Epithelial cell of proximal tubule (primary cell): ENCODE measurements around the gene FOSL2. TPM values are rescaled to one million over a fixed set of nuclear protein-coding genes. Genes with fewer than 3 reads are reported as not detected.

Experiments used
- DNase-seq: peaks from one replicate; pipeline ENCODE4 v3.0.0-alpha.2; 2011; ENCODE audit warnings: low read depth
- H3K4me3 ChIP-seq: 2 replicates; pipeline ENCODE4 v1.5.1; 2011; ENCODE audit warnings: low read depth, mild to moderate bottlenecking, low read length
- CTCF ChIP-seq: conservative IDR thresholded peaks from 2 replicates; pipeline ENCODE4 v1.5.1; 2012; ENCODE audit warnings: low read depth, mild to moderate bottlenecking, low read length
- total RNA-seq: library from RNA; depleted of rRNA; stranded (reverse); fragments of >200 nt; gene quantifications from 2 replicates; pipeline ENCODE4 v1.2.3, GENCODE V29; 2015

FOSL2 gene
- total RNA-seq, 1 donor from 2014 or later: 91.8 TPM

- H3K4me3 ChIP-seq: no peak overlapping the region
- no peak for DNase-seq
- TF ChIP-seq CTCF: no peak
Measured at GRCh38 chr2:28446531-28446930, 53.9 kb downstream of the FOSL2 start.

DNA sequence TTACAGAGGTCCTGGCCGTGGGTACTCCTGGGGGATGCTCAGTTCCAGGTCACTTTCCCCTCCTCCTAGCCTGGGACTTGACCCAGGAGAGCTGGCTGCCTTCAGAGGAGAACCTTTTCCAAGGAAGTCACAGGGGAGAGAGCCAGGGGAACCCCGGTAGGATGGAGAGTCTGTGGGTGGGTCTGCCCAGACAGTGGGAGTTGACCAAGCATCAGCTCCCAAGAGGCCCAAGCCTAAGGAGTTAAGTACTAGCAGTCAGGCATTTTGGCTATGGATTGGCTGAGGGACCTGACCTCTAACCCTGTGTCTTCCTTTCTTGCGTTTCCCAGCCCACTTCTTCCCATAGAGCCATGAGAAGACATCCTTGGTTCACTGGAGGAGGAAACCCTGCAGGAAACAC is 54.4 kb downstream of the FOSL2 start:
- no peak for TF ChIP-seq CTCF
- no peak for DNase-seq
- no peak overlapping the region for H3K4me3 ChIP-seq

GRCh38 chr2:28447943-28448792 is 55.5 kb downstream of the FOSL2 start:
- no peak overlapping the region for H3K4me3 ChIP-seq
- TF ChIP-seq CTCF: no peak
- DNase-seq: no peak

- no peak overlapping the region for H3K4me3 ChIP-seq
- TF ChIP-seq CTCF: no peak
Measured at GRCh38 chr2:28448793-28449100, 56.1 kb downstream of the FOSL2 start.

GRCh38 chr2:28449126-28449487 is 56.4 kb downstream of the FOSL2 start:
- no peak for DNase-seq
- no peak overlapping the region for H3K4me3 ChIP-seq
- no peak for TF ChIP-seq CTCF

More at GRCh38 chr2:28448793-28449100, 56.1 kb downstream of the FOSL2 start:
- no peak for DNase-seq

- H3K4me3 ChIP-seq: no peak overlapping the region
- no peak for DNase-seq
- TF ChIP-seq CTCF: no peak
Measured at GRCh38 chr2:28449488-28450395, 57.1 kb downstream of the FOSL2 start.
